Stomach (tissue), 9 donors: ENCODE results near the gene CIB4. TPM values are rescaled to one million over a fixed set of nuclear protein-coding genes. Genes with fewer than 3 reads are reported as not detected.

ENCODE experiments used
- DNase-seq, 2 donors: peaks; one replicate each; pipeline versions ENCODE4 v3.0.0 to v3.0.0-alpha.2; 2013 to 2019
- H3K27ac ChIP-seq, 5 donors: fragments of 200-600 bp in 4 of 5; sonication (generic) in 4 of 5; one replicate each; pipeline ENCODE4 v1.5.1; 2013 to 2019; ENCODE audit warnings: mild to moderate bottlenecking in 1 of 5, moderate library complexity in 1 of 5
- H3K27me3 ChIP-seq, 3 donors: fragments of 200-600 bp; sonication (generic); one replicate each; pipeline ENCODE4 v1.5.1; 2017 to 2019; ENCODE audit warnings: mixed run types in 1 of 3
- H3K36me3 ChIP-seq, 4 donors: fragments of 200-600 bp; sonication (generic); 1 replicate in 3 of 4; 2 replicates in 1 of 4; pipeline ENCODE4 v1.5.1; 2016 to 2019
- H3K4me1 ChIP-seq, 4 donors: fragments of 200-600 bp; sonication (generic); one replicate each; pipeline ENCODE4 v1.5.1; 2016 to 2019
- H3K4me3 ChIP-seq, 4 donors: fragments of 200-600 bp; sonication (generic) in 3 of 4; one replicate each; pipeline ENCODE4 v1.5.1; 2016 to 2019; ENCODE audit warnings: mild to moderate bottlenecking in 1 of 4
- H3K9me3 ChIP-seq, 4 donors: fragments of 200-600 bp; sonication (generic); one replicate each; pipeline ENCODE4 v1.5.1; 2016 to 2019
- EP300 ChIP-seq: sonication (generic); formaldehyde crosslinking; IDR thresholded peaks from one replicate; pipeline ENCODE4 v1.6.1; 2017; ENCODE audit warnings: antibody characterized with exemption
- POLR2A ChIP-seq, 4 donors: fragments of 450-650 bp; IDR thresholded peaks; one replicate each; pipeline ENCODE4 v1.6.1; 2016; ENCODE audit warnings: antibody characterized with exemption in 4 of 4, control low read depth in 2 of 4, mild to moderate bottlenecking in 1 of 4, moderate library complexity in 1 of 4
- POLR2AphosphoS5 ChIP-seq, 3 donors: sonication (generic); formaldehyde crosslinking; IDR thresholded peaks; one replicate each; pipeline ENCODE4 v1.6.1; 2016; ENCODE audit warnings: antibody characterized with exemption in 3 of 3
- WGBS, 5 donors: extraction: QIAGEN DNeasy Blood & Tissue Kit in 3 of 5; methylation state at CpG; one replicate each; pipeline versions ENCODE4 v1.1.5 to v1.1.7; 2013 to 2018; 5-methylcytosine and 5-hydroxymethylcytosine counted together
- intact Hi-C: fragments of 100-400 bp; cut with DNase I; formaldehyde crosslinking; loops from one replicate; pipeline ENCODE4 v1.15.1; 2023; ENCODE audit warnings: low total_unique reads
- polyA plus RNA-seq, 3 donors: library from polyadenylated mRNA; stranded (reverse); fragments of 200-250 nt; gene quantifications; one replicate each; pipeline ENCODE4 v1.2.3, GENCODE V29; 2013
- total RNA-seq, 5 donors: library from RNA; depleted of rRNA; stranded (reverse); fragments of >200 nt; gene quantifications; one replicate each; pipeline versions ENCODE4 v1.1.0 to v1.2.3, GENCODE V29; 2014 to 2016
- TF ChIP-seq, protein P1 (sequence below), 7 experiments: fragments of 450-650 bp in 4 of 7; fragments of 200-600 bp in 3 of 7; sonication (generic) in 3 of 7; IDR thresholded peaks; one replicate each; pipeline ENCODE4 v1.5.1; 2016 to 2019; ENCODE audit warnings: antibody characterized with exemption in 7 of 7, control low read depth in 2 of 7, mild to moderate bottlenecking in 1 of 7
- donor health status: healthy with polysubstance abuse.
- donor health status: Bipolar disorder and iron deficiency.
- donor health status: healthy.

Gene CIB4
- total and polyA plus RNA-seq, 8 donors: 1.8 TPM; not detected in 6

DNA sequence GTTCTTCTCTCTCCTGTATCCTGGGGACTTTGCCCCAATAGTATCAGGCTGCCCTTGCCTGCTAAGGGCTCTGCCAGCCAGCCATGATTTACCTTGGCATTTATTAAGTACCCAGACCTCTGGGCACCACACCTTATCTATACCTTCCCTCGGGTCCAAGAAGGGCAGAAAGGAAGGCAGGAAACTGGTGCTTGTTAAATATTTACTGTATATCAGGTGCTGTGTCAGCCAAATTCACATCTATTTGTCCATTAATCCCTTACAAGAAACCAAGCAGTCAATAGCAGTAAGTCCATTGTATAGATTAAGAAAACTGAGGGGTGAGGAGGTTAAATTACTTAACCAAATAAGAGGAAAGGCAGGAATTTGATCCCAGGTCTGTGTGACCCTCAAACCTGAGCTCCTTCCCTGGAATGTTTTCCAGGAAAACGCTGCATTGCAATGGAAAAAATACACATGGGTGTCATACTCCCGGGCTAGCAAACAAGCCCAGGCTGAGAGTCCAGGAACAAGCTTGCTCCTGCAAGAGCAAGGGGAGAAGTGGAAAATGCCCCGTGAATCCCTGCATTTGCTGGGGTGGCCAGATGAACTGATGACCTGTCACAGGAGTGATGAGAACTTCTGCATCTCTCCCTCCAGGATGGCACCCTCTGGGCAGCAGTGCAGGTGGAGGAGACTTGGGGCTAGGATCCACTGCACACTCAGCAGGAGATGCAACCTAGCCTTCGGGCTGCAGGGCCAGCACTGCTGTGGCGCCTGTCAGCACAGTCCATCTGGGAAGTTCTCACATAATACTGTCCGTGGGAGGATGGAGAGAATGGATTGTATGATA, 30.4 kb downstream of the CIB4 start:
- peak in 1 of 3 donors; percentile 32 for TF ChIP-seq POLR2AphosphoS5 (IDR thresholded peaks at IDR 0.05)
- no peak for TF ChIP-seq EP300
- H3K36me3 ChIP-seq: no peaks in the 10 kb centered on the region
- peaks cover 31 to 69% (median 45%) of the 10 kb centered on the region in 4 donors for H3K4me1 ChIP-seq
- H3K4me3 ChIP-seq: no peak overlapping the region
- H3K9me3 ChIP-seq: no peaks in the 10 kb centered on the region
- 38 to 60% (median 45%) methylated on average over 7 of the region's 7 CpGs for WGBS, 5 donors
- peak in 1 of 2 donors; percentile 63 for DNase-seq
- H3K27ac ChIP-seq: peak overlapping the region in 1 of 5 donors; percentile 14
- H3K27me3 ChIP-seq: peaks cover 0 to 16% (median 0%) of the 10 kb centered on the region in 3 donors
- intact Hi-C loops: no loop called here

DNA sequence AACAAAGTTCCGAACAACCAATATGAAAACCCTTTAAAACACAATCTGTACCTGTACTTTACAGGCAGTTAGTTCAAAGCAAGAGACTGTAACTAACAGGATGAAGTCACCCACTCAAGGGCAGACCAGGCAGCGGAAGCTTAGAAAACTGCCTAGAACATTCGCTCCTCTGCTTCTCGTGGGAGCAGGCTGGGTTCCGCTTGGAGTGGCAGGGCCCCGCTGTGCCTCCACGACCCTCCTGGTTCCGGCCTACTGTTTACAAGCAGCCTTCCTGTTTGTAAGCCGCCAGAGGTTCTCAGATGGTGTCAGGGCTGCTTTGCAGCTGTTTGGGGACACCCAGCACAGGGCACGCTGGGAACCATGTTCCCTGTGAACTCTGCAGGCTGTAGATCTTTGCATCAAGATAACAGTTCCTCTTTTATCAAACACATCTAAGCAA, 31.3 kb downstream of the CIB4 start:
- H3K4me1 ChIP-seq: peaks cover 29 to 62% (median 39%) of the 10 kb centered on the region in 4 donors
- no peaks in the 10 kb centered on the region for H3K36me3 ChIP-seq
- intact Hi-C loops: loop anchor here (5.0 kb wide), 1 partner anchor 132 kb away; no protein-coding TSS in a partner anchor
- DNase-seq: peak in 1 of 2 donors; percentile 66
- TF ChIP-seq POLR2A (IDR thresholded peaks at IDR 0.05) (no peak), POLR2AphosphoS5 (IDR thresholded peaks at IDR 0.05) (no peak), EP300 (no peak)
- TF ChIP-seq, protein P1, sequence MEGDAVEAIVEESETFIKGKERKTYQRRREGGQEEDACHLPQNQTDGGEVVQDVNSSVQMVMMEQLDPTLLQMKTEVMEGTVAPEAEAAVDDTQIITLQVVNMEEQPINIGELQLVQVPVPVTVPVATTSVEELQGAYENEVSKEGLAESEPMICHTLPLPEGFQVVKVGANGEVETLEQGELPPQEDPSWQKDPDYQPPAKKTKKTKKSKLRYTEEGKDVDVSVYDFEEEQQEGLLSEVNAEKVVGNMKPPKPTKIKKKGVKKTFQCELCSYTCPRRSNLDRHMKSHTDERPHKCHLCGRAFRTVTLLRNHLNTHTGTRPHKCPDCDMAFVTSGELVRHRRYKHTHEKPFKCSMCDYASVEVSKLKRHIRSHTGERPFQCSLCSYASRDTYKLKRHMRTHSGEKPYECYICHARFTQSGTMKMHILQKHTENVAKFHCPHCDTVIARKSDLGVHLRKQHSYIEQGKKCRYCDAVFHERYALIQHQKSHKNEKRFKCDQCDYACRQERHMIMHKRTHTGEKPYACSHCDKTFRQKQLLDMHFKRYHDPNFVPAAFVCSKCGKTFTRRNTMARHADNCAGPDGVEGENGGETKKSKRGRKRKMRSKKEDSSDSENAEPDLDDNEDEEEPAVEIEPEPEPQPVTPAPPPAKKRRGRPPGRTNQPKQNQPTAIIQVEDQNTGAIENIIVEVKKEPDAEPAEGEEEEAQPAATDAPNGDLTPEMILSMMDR (IDR thresholded peaks at IDR 0.05): no peak
- no peak overlapping the region for H3K4me3 ChIP-seq
- H3K27ac ChIP-seq: peak overlapping the region in 1 of 5 donors; percentile 14
- peaks cover 0 to 10% (median 0%) of the 10 kb centered on the region in 3 donors for H3K27me3 ChIP-seq
- no peaks in the 10 kb centered on the region for H3K9me3 ChIP-seq
- 64 to 78% (median 72%) methylated on average over 10 of the region's 10 CpGs for WGBS, 5 donors

DNA sequence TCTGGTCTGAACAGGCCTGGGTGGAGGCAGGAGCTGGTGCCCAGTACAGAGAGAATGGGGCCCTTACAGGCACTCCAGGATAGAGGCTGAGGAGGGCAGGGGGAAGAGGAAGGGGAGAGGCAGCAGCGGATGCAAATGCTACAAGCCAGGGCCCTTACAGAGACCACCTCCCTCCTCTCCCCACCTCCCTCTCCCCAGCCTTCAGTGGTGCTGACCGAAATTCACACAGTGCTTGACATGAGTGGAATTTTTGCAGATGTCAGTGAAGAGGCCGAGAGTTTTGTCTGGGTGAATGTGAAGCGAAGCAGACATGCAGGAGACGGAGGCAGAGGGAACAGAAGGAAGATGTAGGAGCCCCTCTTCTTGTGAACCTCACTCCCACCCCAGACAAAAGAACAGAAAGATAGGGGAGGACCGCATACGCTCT, 31.9 kb downstream of the CIB4 start:
- Histone ChIP-seq H3K27ac (no peak overlapping the region), H3K9me3 (no peaks in the 10 kb centered on the region), H3K36me3 (no peaks in the 10 kb centered on the region), H3K4me3 (no peak overlapping the region), H3K4me1 (peaks cover 23 to 56% (median 35%) of the 10 kb centered on the region in 4 donors), H3K27me3 (peaks cover 0 to 10% (median 0%) of the 10 kb centered on the region in 3 donors)
- no peak for DNase-seq
- 86 to 94% (median 88%) methylated on average over 7 of the region's 7 CpGs for WGBS, 5 donors
- intact Hi-C loops: loop anchor here (5.0 kb wide), 1 partner anchor 133 kb away; no protein-coding TSS in a partner anchor
- TF ChIP-seq POLR2A (IDR thresholded peaks at IDR 0.05): no peak
- no peak for TF ChIP-seq POLR2AphosphoS5 (IDR thresholded peaks at IDR 0.05)
- TF ChIP-seq EP300: no peak
- TF ChIP-seq, protein P1 (IDR thresholded peaks at IDR 0.05): no peak

DNA sequence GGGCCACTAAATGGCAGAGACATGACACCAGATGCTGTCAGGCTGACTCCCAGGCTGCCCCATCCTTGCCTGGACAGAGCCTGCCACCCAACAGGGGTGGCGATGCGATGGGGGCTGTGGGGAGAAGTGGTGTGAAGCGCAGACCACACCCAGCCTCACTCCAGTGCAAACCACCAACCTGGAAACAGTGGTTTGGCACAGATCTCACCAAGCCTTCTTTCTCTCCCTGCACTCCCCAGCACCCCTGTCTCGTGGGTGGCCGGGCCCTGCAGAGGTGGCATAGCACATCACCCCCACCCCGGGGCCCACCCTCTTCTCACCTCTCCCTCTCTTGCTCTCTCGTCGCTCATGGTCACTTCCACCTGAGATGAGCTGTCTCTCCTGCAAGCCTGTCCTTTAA, 32.6 kb downstream of the CIB4 start:
- no peak overlapping the region for H3K27ac ChIP-seq
- DNase-seq: no peak
- intact Hi-C loops: loop anchor here (5.0 kb wide), 1 partner anchor 134 kb away; no protein-coding TSS in a partner anchor
- WGBS, 5 donors: 70 to 89% (median 78%) methylated on average over 6 to 8 of the region's 8 CpGs
- H3K4me1 ChIP-seq: peaks cover 16 to 49% (median 29%) of the 10 kb centered on the region in 4 donors
- no peak for TF ChIP-seq POLR2A (IDR thresholded peaks at IDR 0.05)
- TF ChIP-seq, protein P1 (IDR thresholded peaks at IDR 0.05): no peak
- TF ChIP-seq EP300: no peak
- no peak for TF ChIP-seq POLR2AphosphoS5 (IDR thresholded peaks at IDR 0.05)
- no peaks in the 10 kb centered on the region for H3K9me3 ChIP-seq
- no peak overlapping the region for H3K4me3 ChIP-seq
- H3K27me3 ChIP-seq: peaks cover 0 to 15% (median 0%) of the 10 kb centered on the region in 3 donors
- no peaks in the 10 kb centered on the region for H3K36me3 ChIP-seq
